ENCODE measurements around the gene LYSMD3. TPM values are rescaled to one million over a fixed set of nuclear protein-coding genes. Genes with fewer than 3 reads are reported as not detected.

LYSMD3 gene
- total RNA-seq, 2 donors from 2014 or later, result 11.8 to 18.0 TPM

- H3K4me3 ChIP-seq, result no peak overlapping the region
- H3K9me3 ChIP-seq, result no peaks in the 10 kb centered on the region
- no peak for DNase-seq (ENCODE audit: low spot score)
- H3K36me3 ChIP-seq, result no peaks in the 10 kb centered on the region
- no peak overlapping the region for H3K27ac ChIP-seq
- H3K27me3 ChIP-seq (replicated peaks; ENCODE audit: insufficient read depth), result no peaks in the 10 kb centered on the region
- no peak for TF ChIP-seq POLR2AphosphoS5 (IDR thresholded peaks at IDR 0.05)
- TF ChIP-seq CTCF (IDR thresholded peaks at IDR 0.05), result no peak
- no peak for TF ChIP-seq POLR2A (IDR thresholded peaks at IDR 0.05)
- intact Hi-C loops (cut with DNase I), result no loop called here
- no peaks in the 10 kb centered on the region for H3K4me1 ChIP-seq (replicated peaks)
- WGBS, result 90% methylated on average over 4 of the region's 4 CpGs
These were observed 13.6 kb upstream of the LYSMD3 start for GRCh38 chr5:90542827-90543519.

- DNase-seq (ENCODE audit: low spot score), result no peak
- Histone ChIP-seq H3K4me1 (replicated peaks) (no peaks in the 10 kb centered on the region), H3K4me3 (no peak overlapping the region), H3K27ac (no peak overlapping the region), H3K27me3 (replicated peaks; ENCODE audit: insufficient read depth) (no peaks in the 10 kb centered on the region), H3K9me3 (no peaks in the 10 kb centered on the region), H3K36me3 (no peaks in the 10 kb centered on the region)
- no peak for TF ChIP-seq CTCF (IDR thresholded peaks at IDR 0.05)
- TF ChIP-seq POLR2A (IDR thresholded peaks at IDR 0.05), result no peak
- no peak for TF ChIP-seq POLR2AphosphoS5 (IDR thresholded peaks at IDR 0.05)
- intact Hi-C loops (cut with DNase I), result no loop called here
- WGBS, result 36% methylated on average over 3 of the region's 3 CpGs
These were observed 5.5 kb upstream of the LYSMD3 start for GRCh38 chr5:90534922-90535321.

- Histone ChIP-seq H3K9me3 (no peaks in the 10 kb centered on the region), H3K27me3 (replicated peaks; ENCODE audit: insufficient read depth) (no peaks in the 10 kb centered on the region), H3K4me1 (replicated peaks) (no peaks in the 10 kb centered on the region), H3K4me3 (no peak overlapping the region), H3K27ac (no peak overlapping the region), H3K36me3 (no peaks in the 10 kb centered on the region)
- TF ChIP-seq POLR2AphosphoS5 (IDR thresholded peaks at IDR 0.05) (no peak), CTCF (IDR thresholded peaks at IDR 0.05) (no peak), POLR2A (IDR thresholded peaks at IDR 0.05) (no peak)
- WGBS, result 80% methylated on average over 3 of the region's 3 CpGs
- no peak for DNase-seq (ENCODE audit: low spot score)
- intact Hi-C loops (cut with DNase I), result no loop called here
These were observed 4.4 kb upstream of the LYSMD3 start for GRCh38 chr5:90533794-90534193.

GRCh38 chr5:90530736-90531487, 1.5 kb upstream of the LYSMD3 start:
- Histone ChIP-seq H3K9me3 (no peaks in the 10 kb centered on the region), H3K27me3 (replicated peaks; ENCODE audit: insufficient read depth) (no peaks in the 10 kb centered on the region), H3K36me3 (no peaks in the 10 kb centered on the region), H3K27ac (no peak overlapping the region), H3K4me3 (no peak overlapping the region), H3K4me1 (replicated peaks) (no peaks in the 10 kb centered on the region)
- WGBS, result 40% methylated on average over 9 of the region's 9 CpGs
- intact Hi-C loops (cut with DNase I), result loop anchor here (1.0 kb wide), 1 partner anchor 92 kb away; no protein-coding TSS in a partner anchor
- no peak for DNase-seq (ENCODE audit: low spot score)
- TF ChIP-seq CTCF (IDR thresholded peaks at IDR 0.05) (no peak), POLR2AphosphoS5 (IDR thresholded peaks at IDR 0.05) (no peak), POLR2A (IDR thresholded peaks at IDR 0.05) (no peak)

All from prostate gland (tissue), 2 donors.